ENCODE data around the gene IL12RB2. TPM values are rescaled to one million over a fixed set of nuclear protein-coding genes. Genes with fewer than 3 reads are reported as not detected.

Gene IL12RB2
- polyA plus RNA-seq, 1 donor: 1.1 TPM

DNA sequence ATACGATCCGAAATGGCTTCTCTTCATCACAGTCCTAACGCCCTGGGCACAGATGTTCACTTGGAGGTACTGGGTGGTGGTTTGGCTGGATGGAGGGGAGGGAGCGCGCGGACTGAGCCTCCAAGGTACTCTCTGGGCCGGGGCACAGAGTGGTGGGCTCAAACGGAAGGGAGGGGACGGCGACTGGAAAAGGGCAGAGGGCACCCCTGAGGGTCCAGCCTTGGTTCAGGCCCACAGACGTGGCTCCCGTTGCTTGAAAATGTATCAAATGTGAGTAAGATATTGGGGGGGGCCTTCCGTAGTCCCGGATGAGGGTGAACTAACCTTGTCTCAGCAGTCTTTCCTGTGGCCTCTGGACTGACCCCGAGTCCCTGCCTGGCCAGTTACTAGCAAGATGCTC, 463 bp downstream of the IL12RB2 start:
- 40% methylated on average over 1 of the region's 15 CpGs for WGBS (ENCODE audit: insufficient coverage, low lambda C conversion rate)
- no peaks in the 10 kb centered on the region for H3K4me1 ChIP-seq (ENCODE audit: control insufficient read depth, insufficient read depth, low read length)
- no peak for DNase-seq
- H3K27me3 ChIP-seq (ENCODE audit: control insufficient read depth, insufficient read depth, low read length): peaks cover 16% of the 10 kb centered on the region
- H3K27ac ChIP-seq (ENCODE audit: low read length): no peak overlapping the region
- H3K36me3 ChIP-seq (ENCODE audit: control insufficient read depth, insufficient read depth, low read length): no peaks in the 10 kb centered on the region
- no peaks in the 10 kb centered on the region for H3K9me3 ChIP-seq (ENCODE audit: control insufficient read depth, low read depth, low read length)
- peak overlapping the region; percentile 12 for H3K4me3 ChIP-seq (ENCODE audit: low read length)

DNA sequence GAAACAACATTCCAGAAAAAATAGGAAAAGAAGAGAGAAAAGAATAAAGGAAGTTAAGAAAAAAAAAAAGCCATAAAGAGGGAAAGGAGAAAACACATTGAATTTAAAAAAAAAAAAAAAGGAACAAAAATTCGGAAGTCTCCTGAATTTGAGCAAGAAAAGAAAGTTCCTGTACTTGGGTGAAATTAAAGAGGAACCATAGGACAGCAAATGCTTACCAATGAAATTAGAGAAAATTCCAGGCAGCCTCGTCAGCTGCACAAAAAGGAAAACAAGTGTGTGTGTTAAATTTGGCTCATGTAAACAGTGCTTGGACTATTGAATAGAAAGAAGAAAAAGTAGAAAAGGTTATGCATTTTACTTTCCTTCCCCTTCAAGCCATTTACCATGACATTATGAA, 4.9 kb downstream of the IL12RB2 start:
- Histone ChIP-seq H3K4me3 (ENCODE audit: low read length) (no peak overlapping the region), H3K4me1 (ENCODE audit: control insufficient read depth, insufficient read depth, low read length) (no peaks in the 10 kb centered on the region), H3K9me3 (ENCODE audit: control insufficient read depth, low read depth, low read length) (no peaks in the 10 kb centered on the region), H3K27me3 (ENCODE audit: control insufficient read depth, insufficient read depth, low read length) (peaks cover 8% of the 10 kb centered on the region), H3K27ac (ENCODE audit: low read length) (no peak overlapping the region), H3K36me3 (ENCODE audit: control insufficient read depth, insufficient read depth, low read length) (no peaks in the 10 kb centered on the region)
- WGBS (ENCODE audit: insufficient coverage, low lambda C conversion rate): 100% methylated on average over 1 of the region's 2 CpGs
- no peak for DNase-seq

- H3K4me1 ChIP-seq (ENCODE audit: control insufficient read depth, insufficient read depth, low read length): no peaks in the 10 kb centered on the region
- H3K27me3 ChIP-seq (ENCODE audit: control insufficient read depth, insufficient read depth, low read length): no peaks in the 10 kb centered on the region
- H3K27ac ChIP-seq (ENCODE audit: low read length): no peak overlapping the region
- no peaks in the 10 kb centered on the region for H3K9me3 ChIP-seq (ENCODE audit: control insufficient read depth, low read depth, low read length)
- no peak overlapping the region for H3K4me3 ChIP-seq (ENCODE audit: low read length)
- no peaks in the 10 kb centered on the region for H3K36me3 ChIP-seq (ENCODE audit: control insufficient read depth, insufficient read depth, low read length)
- 94% methylated on average over 3 of the region's 8 CpGs for WGBS (ENCODE audit: insufficient coverage, low lambda C conversion rate)
- DNase-seq: no peak
Measured at GRCh38 chr1:67313934-67314671, 6.4 kb downstream of the IL12RB2 start.

GRCh38 chr1:67314696-67315095, 7.0 kb downstream of the IL12RB2 start:
- no peaks in the 10 kb centered on the region for H3K4me1 ChIP-seq (ENCODE audit: control insufficient read depth, insufficient read depth, low read length)
- H3K36me3 ChIP-seq (ENCODE audit: control insufficient read depth, insufficient read depth, low read length): no peaks in the 10 kb centered on the region
- DNase-seq: no peak
- no peak overlapping the region for H3K4me3 ChIP-seq (ENCODE audit: low read length)
- H3K27ac ChIP-seq (ENCODE audit: low read length): no peak overlapping the region
- no peaks in the 10 kb centered on the region for H3K9me3 ChIP-seq (ENCODE audit: control insufficient read depth, low read depth, low read length)
- no CpG with 5 or more reads among the region's 5 CpGs for WGBS (ENCODE audit: insufficient coverage, low lambda C conversion rate)
- H3K27me3 ChIP-seq (ENCODE audit: control insufficient read depth, insufficient read depth, low read length): no peaks in the 10 kb centered on the region

GRCh38 chr1:67316180-67316902, 8.7 kb downstream of the IL12RB2 start:
- no peaks in the 10 kb centered on the region for H3K36me3 ChIP-seq (ENCODE audit: control insufficient read depth, insufficient read depth, low read length)
- H3K9me3 ChIP-seq (ENCODE audit: control insufficient read depth, low read depth, low read length): no peaks in the 10 kb centered on the region
- no peak for DNase-seq
- no peaks in the 10 kb centered on the region for H3K27me3 ChIP-seq (ENCODE audit: control insufficient read depth, insufficient read depth, low read length)
- H3K4me3 ChIP-seq (ENCODE audit: low read length): no peak overlapping the region
- 84% methylated on average over 3 of the region's 8 CpGs for WGBS (ENCODE audit: insufficient coverage, low lambda C conversion rate)
- H3K4me1 ChIP-seq (ENCODE audit: control insufficient read depth, insufficient read depth, low read length): no peaks in the 10 kb centered on the region
- H3K27ac ChIP-seq (ENCODE audit: low read length): no peak overlapping the region

DNA sequence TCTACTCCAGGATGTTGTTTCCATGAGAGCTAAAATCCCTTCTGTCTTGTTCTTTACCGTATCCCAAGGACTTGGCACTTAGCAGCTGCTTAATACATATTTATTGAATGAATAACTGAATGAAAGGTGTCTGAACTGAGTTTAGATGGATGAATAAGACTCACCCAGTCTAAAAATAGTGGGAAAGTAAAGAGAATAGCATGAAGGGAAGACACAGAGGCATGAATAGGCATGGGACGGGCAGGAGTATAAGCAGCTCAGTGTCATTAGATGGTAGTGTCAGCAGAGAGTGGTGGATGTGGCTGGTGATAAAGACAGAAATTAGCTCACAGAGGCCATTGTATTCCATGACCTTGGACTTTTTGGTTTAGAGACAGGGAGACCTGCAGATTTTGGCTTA, 9.2 kb downstream of the IL12RB2 start:
- Histone ChIP-seq H3K27ac (ENCODE audit: low read length) (no peak overlapping the region), H3K9me3 (ENCODE audit: control insufficient read depth, low read depth, low read length) (no peaks in the 10 kb centered on the region), H3K27me3 (ENCODE audit: control insufficient read depth, insufficient read depth, low read length) (no peaks in the 10 kb centered on the region), H3K36me3 (ENCODE audit: control insufficient read depth, insufficient read depth, low read length) (no peaks in the 10 kb centered on the region), H3K4me1 (ENCODE audit: control insufficient read depth, insufficient read depth, low read length) (no peaks in the 10 kb centered on the region), H3K4me3 (ENCODE audit: low read length) (no peak overlapping the region)
- no peak for DNase-seq
- whole genome bisulfite sequencing (ENCODE audit: insufficient coverage, low lambda C conversion rate): no CpG with 5 or more reads among the region's 2 CpGs

DNA sequence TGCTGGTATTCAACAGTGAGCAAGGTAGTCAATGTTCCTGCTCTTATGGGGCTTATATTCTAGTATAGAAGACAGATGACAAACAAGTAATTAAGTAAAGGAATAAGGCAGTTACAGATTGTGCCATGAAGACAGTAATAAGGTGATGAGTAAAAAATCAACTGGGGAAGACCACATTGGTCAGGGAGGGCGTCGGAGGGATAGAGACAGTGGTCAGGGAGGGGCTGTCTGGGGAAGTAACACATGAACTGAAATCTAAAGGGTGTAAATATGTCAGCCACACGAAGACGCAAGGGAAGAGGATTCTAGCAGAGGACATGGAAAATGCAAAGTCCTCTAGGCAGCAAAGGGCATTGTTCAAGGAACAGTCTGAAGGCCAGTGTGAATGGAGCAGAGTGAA, 10.1 kb downstream of the IL12RB2 start:
- no peaks in the 10 kb centered on the region for H3K4me1 ChIP-seq (ENCODE audit: control insufficient read depth, insufficient read depth, low read length)
- DNase-seq: no peak
- H3K27me3 ChIP-seq (ENCODE audit: control insufficient read depth, insufficient read depth, low read length): no peaks in the 10 kb centered on the region
- H3K27ac ChIP-seq (ENCODE audit: low read length): no peak overlapping the region
- no peaks in the 10 kb centered on the region for H3K9me3 ChIP-seq (ENCODE audit: control insufficient read depth, low read depth, low read length)
- no peak overlapping the region for H3K4me3 ChIP-seq (ENCODE audit: low read length)
- H3K36me3 ChIP-seq (ENCODE audit: control insufficient read depth, insufficient read depth, low read length): no peaks in the 10 kb centered on the region
- WGBS (ENCODE audit: insufficient coverage, low lambda C conversion rate): 100% methylated on average over 2 of the region's 4 CpGs

DNA sequence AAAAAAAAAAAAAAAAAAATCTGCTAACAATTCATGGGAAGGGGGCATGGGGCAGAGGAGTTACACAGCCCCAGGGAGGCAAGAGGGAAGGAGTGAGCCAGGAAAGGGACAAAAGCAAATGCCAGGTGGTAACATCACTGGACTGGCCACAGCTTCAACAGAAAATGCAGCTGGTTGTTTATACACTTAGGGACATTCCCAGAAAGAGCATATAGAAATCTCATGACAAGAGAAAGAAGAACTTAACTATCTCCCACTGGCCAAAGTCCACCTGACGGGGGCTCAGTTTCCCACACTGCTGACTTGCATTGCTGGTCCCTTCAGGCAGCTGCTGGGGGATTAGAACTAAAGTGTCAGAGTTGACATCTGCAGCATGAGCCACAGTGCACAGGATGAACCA, 14.8 kb downstream of the IL12RB2 start:
- Histone ChIP-seq H3K36me3 (ENCODE audit: control insufficient read depth, insufficient read depth, low read length) (no peaks in the 10 kb centered on the region), H3K4me3 (ENCODE audit: low read length) (no peak overlapping the region), H3K27me3 (ENCODE audit: control insufficient read depth, insufficient read depth, low read length) (no peaks in the 10 kb centered on the region), H3K27ac (ENCODE audit: low read length) (no peak overlapping the region), H3K9me3 (ENCODE audit: control insufficient read depth, low read depth, low read length) (no peaks in the 10 kb centered on the region), H3K4me1 (ENCODE audit: control insufficient read depth, insufficient read depth, low read length) (no peaks in the 10 kb centered on the region)
- no CpG with 5 or more reads among the region's 1 CpG for WGBS (ENCODE audit: insufficient coverage, low lambda C conversion rate)
- no peak for DNase-seq

DNA sequence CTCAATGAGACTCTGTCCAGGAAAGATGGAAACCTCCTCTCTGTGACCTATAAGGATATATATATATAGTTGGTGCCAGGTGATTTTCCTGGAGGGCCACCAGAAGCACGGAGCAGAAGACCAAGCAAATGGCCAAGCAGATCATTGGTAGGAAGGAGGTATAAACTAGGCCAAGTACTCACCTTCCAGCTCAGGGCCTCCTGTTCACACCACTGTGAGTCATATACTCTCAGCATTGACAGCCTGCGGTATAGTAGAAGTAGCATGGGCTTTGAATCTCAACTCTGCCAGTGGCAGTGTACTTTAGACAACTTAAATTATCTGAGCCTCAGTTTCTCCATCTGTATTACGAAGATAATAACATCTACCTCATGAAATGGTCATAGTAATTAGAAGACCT, 15.4 kb downstream of the IL12RB2 start:
- DNase-seq: no peak
- Histone ChIP-seq H3K4me1 (ENCODE audit: control insufficient read depth, insufficient read depth, low read length) (no peaks in the 10 kb centered on the region), H3K4me3 (ENCODE audit: low read length) (no peak overlapping the region), H3K27ac (ENCODE audit: low read length) (no peak overlapping the region), H3K36me3 (ENCODE audit: control insufficient read depth, insufficient read depth, low read length) (no peaks in the 10 kb centered on the region), H3K27me3 (ENCODE audit: control insufficient read depth, insufficient read depth, low read length) (no peaks in the 10 kb centered on the region), H3K9me3 (ENCODE audit: control insufficient read depth, low read depth, low read length) (no peaks in the 10 kb centered on the region)
- no CpG with 5 or more reads among the region's 3 CpGs for WGBS (ENCODE audit: insufficient coverage, low lambda C conversion rate)

DNA sequence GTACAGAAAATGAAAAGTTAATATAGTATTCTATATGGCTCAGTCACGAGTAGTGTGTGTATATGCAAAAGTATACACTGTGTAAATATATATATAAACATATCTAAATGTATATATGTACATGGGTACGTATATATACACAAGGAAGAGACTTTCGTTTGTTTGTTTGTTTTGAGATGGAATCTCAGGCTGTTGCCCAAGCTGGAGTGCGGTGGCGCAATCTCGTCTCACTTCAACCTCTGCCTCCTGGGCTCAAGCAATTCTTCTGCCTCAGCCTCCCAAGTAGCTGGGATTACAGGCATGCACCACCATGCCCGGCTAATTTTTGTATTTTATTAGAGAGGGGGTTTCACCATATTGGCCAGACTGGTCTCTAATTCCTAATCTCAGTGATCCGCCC, 16.4 kb downstream of the IL12RB2 start:
- Histone ChIP-seq H3K9me3 (ENCODE audit: control insufficient read depth, low read depth, low read length) (no peaks in the 10 kb centered on the region), H3K4me3 (ENCODE audit: low read length) (no peak overlapping the region), H3K27me3 (ENCODE audit: control insufficient read depth, insufficient read depth, low read length) (no peaks in the 10 kb centered on the region), H3K4me1 (ENCODE audit: control insufficient read depth, insufficient read depth, low read length) (no peaks in the 10 kb centered on the region), H3K27ac (ENCODE audit: low read length) (no peak overlapping the region), H3K36me3 (ENCODE audit: control insufficient read depth, insufficient read depth, low read length) (no peaks in the 10 kb centered on the region)
- no peak for DNase-seq
- WGBS (ENCODE audit: insufficient coverage, low lambda C conversion rate): 100% methylated on average over 1 of the region's 8 CpGs

All from large intestine (tissue), 3 donors.